Activated naive CD8-positive, alpha-beta T cell treated with anti-CD3 and anti-CD28 coated beads, Interleukin-2, amount 50 U/mL, for 16 hours (primary cell): ENCODE measurements around the gene PPAT.
"Not testable (repeated sequence)": the region's sequence is repeated elsewhere in the genome, so short reads cannot be mapped to it uniquely, and the experiment has no call there.

Experiments
- DNase-seq: peaks from one replicate; pipeline ENCODE4 v3.0.0-alpha.2; 2020; ENCODE audit warnings: low read depth, low spot score

The PPAT gene

DNA sequence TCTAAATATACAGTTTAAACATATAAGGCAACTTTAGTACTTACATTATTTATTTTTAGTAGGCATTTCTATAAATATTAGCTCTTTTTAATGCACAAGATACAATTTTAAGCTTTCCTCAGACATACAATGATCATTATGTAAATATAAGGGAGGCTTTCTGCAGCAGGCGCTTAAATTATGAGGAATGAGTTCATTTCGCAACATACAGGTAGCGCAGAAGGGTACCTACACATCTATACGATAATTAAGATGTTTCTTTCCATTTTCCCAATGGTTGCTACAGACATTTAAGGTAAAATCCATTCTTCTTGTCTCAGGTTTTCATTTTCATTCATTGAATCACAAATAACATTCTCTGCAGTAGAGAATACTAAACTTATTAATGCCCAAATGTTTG is 49.3 kb downstream of the PPAT start:
- no peak for DNase-seq

DNA sequence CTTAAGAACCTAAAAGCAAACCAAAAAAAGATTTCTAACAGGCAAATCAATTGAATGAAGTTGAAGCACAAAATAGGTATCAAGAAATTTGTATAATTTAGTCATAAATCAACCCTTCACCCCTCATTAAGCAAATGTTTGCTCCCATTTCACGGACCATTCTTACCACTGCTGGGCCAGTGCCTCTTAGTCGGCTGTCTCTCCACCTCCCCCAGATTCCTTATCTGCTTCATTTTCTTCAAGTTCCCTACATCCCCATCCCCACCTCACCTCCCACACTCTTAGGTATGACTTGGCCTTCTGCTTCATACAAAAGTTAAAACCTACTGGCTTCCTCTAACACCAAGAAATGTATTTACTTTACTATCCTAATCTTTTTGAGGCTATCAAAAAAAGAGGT is 60.0 kb downstream of the PPAT start:
- no peak for DNase-seq

DNA sequence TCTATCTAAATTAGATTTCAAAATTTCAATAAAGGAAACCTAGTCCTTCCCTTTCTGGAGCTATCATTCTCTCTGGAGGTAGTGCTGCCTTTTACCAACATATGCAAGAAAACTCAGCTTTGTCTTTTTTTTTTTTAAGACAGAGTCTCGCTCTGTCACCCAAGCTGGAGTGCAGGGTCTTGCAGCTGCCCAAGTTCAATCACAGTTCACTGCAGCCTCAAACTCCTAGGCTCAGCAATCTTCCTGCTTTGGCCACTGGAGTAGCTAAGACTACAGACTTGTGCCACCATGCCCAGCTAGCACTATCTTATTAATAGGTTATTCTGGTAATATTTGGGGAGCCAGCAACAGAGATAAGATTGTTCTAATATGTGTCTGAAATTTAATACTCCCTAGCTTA is 60.5 kb downstream of the PPAT start:
- no peak for DNase-seq

DNA sequence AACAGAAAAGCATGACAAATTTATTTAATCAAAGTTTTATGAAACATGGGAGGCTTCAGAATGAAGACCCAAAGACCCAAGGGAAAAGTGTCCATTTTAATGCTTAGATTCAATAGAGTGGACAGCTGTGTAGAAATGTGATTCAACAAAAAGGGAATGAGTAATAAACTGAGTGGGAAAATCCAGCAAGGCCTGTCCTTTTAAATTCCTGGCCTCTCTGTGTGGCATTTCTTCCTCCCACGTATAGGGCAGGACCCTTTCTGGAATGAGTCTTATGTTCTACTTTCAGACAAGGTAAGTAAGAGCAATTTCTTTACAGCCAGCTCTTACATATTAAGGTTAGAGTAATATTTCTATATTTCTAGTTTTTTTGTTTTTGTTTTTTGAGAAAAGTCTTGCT is 62.6 kb downstream of the PPAT start:
- DNase-seq, result no peak

DNA sequence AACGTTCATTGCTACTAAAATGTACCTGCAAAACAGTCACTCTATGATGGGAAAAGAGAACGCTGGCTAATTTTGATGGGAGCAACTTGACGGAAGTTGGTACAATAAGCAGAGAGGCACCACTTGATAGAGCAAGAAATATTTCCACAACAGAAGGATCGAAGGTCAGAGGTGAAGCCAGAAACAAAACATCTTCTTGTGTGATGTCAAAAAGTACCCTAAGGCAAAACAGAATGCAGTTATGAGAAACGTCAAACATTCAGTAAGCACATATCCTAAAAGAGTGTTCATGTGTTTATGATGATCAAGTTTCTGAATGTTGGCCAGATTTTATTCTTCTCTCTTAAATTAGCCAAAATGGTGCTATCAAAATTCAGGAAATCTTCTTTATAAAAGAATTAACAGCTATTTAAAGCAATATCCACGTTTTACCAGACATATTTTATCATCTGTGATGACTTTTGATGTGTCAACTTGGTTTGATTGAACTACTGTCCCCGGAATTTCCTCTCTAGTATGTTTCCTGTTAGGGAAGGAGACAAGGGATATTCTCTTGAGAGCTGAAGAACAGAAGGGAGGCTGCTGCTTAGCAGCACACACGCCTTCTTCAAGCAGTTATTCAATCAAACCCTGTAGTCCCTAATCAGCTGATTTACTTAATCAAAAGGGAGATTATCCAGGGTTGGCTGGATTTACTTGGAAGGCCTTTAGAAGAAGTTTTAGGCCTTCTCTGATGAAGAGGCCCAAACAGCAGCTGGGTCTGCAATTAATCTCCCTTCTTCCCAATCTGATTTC is 63.8 kb downstream of the PPAT start:
- DNase-seq, result no peak

DNA sequence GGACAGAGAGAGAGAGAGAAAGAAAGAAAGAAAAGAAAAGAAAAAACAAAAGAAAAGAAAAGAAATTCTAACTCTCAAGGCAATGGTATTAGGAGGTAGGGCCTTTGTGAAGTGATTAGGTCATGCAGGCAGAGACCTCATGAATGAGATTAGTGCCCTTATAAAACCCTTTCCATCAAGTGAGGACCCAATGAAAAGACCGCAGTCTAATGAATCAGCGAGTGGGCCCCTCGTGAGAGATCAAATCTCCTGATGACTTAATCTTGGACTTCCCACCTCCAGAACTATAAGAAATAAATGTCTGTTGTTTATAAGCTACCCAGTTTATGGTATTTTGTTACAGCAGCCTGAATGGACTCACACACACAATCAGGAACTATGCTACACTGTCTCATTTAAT is 65.0 kb downstream of the PPAT start:
- no peak for DNase-seq

DNA sequence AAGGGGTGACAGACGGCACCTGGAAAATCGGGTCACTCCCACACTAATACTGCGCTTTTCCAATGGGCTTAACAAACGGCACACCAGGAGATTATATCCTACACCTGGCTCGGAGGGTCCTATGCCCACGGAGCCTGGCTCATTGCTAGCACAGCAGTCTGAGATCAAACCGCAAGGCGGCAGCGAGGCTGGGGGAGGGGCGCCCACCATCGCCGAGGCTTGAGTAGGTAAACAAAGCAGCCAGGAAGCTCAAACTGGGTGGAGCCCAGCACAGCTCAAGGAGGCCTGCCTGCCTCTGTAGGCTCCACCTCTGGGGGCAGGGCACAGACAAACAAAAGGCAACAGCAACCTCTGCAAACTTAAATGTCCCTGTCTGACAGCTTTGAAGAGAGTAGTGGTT is 72.4 kb downstream of the PPAT start:
- DNase-seq, result not testable (repeated sequence)

DNA sequence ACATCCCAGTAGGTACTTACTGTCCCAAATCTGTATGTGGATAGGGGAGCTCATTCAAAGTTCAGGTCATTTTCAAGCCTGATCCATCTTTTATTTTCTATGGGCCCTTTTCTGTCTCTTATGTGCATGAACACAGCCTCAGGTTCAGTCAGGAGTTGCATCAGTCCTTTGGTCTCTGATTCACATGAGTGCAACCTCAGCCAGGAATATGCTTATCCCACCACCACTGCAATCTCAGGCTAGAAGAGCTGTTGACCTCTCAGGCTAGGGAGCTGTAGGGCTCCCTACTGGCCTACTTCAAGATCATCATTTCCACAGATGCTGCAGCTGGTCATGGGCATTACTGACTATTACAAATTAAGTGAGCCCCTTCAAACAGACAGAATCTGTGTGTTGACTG is 75.3 kb downstream of the PPAT start:
- DNase-seq, result no peak

DNA sequence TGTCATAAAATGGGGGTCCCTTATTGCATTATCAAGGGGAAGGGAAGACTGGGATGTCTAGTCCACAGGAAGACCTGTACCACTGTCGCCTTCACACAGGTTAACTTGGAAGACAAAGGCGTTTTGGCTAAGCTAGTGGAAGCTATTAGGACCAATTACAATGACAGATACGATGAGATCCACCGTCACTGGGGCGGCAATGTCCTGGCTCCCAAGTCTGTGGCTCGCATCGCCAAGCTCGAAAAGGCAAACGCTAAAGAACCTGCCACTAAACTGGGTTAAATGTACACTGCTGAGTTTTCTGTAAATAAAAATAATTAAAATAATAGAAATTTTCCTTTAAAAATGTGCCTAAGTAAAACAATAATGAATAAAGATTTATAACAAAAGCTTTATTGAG is 78.8 kb downstream of the PPAT start:
- no peak for DNase-seq

DNA sequence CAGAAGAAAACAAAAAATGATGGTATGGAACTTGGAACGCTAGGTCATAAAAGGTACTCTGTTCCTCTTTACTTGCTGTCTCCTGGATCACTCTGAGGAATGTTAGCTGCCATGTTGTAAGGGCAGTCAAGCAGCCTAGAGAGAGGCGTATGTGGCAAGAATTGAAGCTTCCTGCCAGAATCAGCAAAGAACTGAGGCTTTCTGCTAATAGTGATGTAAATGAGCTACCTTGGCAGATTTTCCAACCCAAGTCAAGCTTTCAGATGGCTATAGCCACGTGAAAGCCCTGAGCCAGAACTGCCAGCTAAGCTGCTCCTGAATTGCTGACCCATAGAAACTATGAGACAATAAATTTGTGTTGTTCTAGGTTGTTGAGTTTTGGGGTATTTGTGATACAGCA is 86.8 kb downstream of the PPAT start:
- no peak for DNase-seq

DNA sequence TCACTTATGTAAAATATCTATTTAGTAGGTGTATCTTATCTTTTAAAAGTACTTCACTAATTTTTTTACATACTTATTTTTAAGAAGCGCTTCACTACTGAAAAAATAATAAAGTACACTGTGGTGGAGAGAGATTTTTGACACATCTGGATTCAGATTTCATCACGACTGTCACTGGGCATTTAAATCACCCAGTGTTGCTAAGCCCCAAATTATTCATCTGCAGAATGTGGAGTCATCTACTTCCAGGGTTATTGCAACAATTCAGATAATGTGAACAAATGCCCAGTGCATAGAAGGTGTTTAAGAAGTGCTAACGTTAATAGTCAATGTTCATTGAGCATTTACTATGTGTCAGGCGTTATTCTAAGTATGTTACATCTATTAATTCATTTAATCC is 90.0 kb downstream of the PPAT start:
- no peak for DNase-seq
